ENCODE measurements around the gene SH3PXD2A. TPM values are rescaled to one million over a fixed set of nuclear protein-coding genes. Genes with fewer than 3 reads are reported as not detected.
A peak's percentile ranks its signal among the peaks of the same experiment; 100 is the strongest.

The SH3PXD2A gene
- total RNA-seq, 1 donor from 2014 or later = 8.2 TPM

- DNase-seq (ENCODE audit: low read depth) = no peak
These were observed 4.8 kb downstream of the SH3PXD2A start for GRCh38 chr10:103850572-103850895.

DNA sequence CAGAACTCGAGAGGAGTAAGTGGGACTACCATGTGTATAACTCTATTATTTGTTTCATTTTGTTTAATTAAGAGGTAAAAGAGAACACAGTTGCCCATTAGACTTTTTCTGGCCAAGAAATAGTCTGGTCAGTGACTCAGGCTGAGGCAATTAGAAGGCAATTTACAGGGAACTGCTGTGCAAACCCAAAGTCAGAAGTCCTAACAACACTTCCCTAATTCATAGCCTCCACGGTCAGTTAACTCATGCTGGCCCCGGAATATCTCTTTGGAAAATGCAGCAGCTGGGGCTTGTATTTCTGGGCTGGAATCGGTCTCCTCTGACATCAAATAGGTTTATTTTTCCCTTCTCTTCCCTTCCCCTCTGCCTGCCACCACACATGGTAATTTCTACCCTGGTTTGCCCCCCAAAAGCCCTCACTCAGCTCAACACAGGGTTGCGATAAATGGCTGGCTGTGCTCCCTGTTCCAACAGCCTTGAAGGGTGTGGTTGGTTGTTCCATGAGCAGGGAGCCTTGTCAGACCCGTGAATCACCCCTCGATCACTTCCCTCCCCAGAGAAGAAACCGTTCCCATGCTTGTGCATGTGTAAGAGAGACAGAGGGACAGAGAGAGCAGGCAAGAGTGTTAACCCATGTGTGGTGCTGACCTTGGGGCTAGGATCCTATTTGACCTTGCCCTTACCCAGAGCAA is 5.3 kb downstream of the SH3PXD2A start:
- peak; percentile 91 for DNase-seq (ENCODE audit: low read depth)

- no peak for DNase-seq (ENCODE audit: low read depth)
These were observed 6.0 kb downstream of the SH3PXD2A start for GRCh38 chr10:103849212-103849877.

DNA sequence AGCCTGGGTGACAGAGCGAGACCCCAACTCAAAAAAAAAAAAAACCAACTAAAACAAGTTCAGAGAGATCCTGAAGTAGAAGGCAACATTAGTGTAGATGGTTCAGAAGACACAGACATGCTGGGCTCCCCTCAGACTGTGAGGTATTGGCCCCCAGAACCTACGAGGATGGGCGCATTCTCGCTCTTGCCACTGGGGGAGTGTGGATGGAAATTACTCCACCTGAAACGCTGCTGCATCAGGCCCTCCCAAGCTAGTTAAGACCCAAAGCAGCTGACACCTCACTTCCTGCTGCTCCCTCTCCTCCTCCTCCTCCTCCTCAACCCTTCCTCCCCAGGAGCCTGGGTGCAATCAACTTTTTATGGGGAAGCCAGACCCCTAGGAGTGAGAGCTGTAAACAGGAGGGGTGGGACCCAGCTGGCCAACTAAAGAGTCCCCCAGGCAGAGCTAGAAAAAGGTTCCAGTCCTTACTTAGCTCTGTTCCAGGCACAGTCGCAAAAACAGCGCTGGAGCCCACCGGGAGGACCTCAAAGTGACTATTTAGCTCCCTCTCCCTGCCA is 7.4 kb downstream of the SH3PXD2A start:
- no peak for DNase-seq (ENCODE audit: low read depth)

DNA sequence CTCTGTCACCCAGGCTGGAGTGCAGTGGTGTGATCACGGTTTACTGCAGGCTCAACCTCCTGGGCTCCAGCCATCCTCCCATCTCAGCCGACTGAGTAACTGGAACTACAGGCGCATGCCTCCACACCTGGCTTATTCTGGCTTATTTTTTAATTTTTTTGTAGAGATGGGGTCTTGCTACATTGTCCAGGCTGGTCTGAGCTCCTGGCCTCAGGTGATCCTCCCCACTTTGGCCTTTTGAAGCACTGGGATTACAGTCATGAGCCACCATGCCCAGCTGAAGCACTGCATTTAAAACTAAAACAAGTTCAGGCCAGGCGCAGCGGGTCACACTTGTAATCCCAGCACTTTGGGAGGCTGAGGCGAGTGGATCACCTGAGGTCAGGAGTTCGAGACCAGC is 8.0 kb downstream of the SH3PXD2A start:
- DNase-seq (ENCODE audit: low read depth) = no peak

DNA sequence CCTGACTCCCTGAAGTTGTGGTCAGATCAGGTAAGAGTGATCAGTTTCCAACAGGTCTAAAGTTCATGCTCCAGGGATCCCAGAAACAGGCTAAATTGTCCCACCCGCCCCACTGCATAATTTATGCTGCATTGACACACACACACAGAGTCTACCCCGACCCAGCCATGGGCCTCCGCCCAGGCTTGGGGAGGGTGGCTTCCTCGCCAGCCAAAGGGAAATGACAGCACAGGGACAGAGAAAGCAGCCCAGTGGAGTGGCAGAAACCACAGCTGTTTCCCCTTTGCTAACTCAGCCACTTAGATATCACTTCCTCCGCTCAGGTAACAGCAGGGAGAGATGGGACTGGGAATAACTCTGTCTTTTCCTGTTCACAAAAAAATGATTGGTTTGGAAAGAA is 9.4 kb downstream of the SH3PXD2A start:
- DNase-seq (ENCODE audit: low read depth) = no peak

DNA sequence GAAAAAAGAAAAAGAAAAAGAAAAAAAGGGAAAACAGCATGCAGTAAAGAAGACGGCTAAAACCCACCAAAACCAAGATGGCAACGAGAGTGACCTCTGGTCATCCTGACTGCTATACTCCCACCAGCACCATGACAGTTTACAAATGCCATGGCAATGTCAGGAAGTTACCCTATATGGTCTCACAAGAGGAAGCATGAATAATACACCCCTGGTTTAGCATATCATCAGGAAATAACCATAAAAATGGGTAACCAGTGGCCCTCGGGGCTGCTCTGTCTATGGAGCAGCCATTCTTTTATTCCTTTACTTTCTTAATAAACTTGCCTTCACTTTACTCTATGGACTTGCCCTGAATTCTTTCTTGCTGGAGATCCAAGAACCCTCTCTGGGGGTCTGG is 10.0 kb downstream of the SH3PXD2A start:
- DNase-seq (ENCODE audit: low read depth) = peak; percentile 35

DNA sequence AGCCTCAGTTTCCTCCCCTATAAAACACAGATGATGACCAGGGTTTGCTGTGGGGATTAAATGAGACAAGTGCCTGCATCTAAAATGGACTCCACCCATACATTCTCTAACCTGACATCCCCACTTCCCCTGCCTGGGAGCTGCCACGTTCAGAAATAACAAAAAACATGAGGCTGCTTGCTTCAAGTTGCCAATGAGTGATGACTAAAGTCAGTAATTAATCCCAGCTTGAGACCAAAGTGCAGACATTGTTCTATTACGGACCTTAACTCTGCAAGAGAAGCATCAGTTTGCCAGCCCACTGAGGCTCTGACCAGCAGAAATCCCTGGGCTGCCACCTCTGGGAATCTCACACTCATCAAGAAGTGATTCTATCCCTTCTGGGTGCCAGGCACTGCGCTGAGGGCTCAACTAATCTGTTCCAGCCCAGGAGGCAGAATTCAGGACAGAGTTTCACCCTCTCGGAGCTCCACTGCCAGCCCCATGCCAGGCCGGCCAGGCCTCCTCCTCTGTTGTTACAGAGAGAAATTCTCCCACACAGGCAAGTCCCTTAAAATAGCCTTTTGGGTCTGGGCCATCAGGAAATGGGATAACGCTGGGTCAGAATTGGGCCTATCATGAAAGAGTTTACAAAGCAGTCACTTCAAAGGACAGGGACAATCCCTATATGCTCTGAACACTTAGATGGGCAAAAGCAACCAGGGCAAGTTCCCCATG is 11.4 kb downstream of the SH3PXD2A start:
- no peak for DNase-seq (ENCODE audit: low read depth)

GRCh38 chr10:103843045-103843444 is 12.3 kb downstream of the SH3PXD2A start:
- no peak for DNase-seq (ENCODE audit: low read depth)

- no peak for DNase-seq (ENCODE audit: low read depth)
These were observed 12.8 kb downstream of the SH3PXD2A start for GRCh38 chr10:103842605-103843004.

DNA sequence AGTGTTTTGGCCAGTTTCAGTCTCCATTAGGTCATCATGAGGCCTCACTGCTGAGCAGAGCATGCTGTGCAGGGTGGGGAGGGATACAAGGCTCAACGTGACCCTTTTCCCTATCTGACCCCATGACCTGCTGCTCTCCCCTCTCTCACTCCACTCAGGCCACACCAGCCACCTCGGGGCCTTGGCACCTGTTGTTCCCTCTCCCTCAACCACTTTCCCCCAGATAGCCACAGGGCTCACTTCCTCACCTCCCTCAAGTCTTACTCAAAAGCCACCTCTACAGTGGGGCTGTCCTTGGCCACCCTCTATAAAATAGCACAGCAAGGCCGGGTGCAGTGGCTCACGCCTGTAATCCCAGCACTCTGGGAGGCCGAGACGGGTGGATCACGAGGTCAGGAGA is 13.9 kb downstream of the SH3PXD2A start:
- no peak for DNase-seq (ENCODE audit: low read depth)

DNA sequence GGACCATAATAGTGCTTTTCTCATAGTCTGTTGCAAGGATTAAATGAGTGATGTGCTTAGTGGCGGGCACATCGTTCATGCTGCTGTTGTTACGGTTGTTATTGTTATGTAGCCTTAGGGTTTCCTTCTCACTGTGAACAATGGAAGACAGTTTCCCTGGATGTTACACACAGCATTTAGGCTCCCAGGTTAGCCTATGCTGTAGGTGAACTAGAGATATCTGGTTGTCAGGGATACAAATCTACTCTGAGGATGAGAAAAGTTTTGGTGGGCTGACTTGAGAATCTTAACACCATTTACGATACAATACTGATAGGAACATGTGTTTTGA is 14.7 kb downstream of the SH3PXD2A start:
- DNase-seq (ENCODE audit: low read depth) = no peak

DNA sequence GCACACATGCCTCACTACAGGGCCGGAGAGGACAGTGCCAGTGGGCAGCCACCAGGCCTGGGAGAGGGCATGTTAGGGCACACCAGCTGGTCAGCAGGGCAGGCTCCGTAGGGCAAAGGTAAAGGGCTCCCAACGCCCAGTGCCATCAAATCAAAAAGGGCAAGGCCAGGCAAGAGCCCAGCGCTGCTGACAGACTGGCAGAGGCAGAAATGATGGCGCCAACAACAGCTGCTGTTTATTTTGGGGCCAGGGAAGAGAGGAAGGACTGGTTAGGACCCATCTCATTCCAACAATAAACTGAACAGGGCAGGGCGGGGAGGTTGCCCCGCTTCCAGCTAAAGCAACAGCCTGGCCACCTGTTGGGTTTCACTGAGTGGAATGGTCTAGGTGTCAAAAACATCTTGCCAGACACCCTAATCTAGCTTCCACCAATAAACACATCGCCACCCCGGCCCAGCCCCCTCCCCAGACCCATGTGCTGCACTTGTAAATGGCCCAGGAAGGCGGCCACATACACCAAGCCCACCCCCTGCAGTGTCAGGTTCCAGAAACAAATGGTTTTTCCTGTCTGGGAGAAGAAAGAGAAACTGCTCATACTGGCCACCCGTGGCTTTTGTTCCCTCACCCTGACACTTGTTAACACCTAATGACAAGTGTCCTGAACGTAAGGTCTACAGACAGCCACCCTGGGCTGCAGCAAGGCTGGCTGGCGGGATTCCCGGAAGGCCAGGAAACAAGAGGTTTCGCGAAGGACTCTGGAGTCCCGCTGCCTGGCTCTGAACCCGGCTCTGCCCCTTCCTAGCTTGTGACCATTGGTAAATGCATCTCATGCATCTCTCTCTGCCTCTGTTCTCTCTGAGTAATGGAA is 15.3 kb downstream of the SH3PXD2A start:
- DNase-seq (ENCODE audit: low read depth) = no peak

- DNase-seq (ENCODE audit: low read depth) = no peak
These were observed 15.9 kb downstream of the SH3PXD2A start for GRCh38 chr10:103839519-103839871.

DNA sequence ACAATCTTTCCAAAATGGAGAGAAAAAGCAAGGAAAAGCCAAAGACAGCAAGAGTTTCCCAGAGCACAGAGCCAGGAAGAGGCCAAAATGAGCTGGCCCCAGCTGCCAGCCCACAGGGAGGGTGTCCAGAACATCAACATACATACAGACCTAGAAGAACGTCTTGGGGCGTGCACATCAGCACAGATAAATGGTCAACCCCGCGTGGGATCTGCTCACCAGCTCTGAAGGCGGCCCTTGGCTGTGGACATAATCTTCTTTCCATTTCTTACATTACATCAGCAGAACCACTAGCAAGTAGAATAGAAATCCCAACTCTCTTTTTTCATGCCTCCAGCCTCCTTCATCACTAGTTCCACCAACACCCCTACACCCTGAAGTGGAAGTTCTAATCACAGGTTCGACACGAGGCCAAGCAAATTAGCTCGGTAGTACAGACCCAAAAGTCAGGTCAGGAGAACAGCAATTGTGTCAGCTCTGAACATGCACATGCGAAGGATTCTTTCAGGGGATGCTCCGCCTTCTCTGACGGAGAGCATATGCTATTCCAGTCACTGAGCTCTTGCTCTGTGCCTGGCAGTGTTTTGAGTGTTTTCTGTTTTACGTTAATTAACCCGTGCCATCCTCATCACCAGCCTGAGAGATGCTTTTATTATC is 16.4 kb downstream of the SH3PXD2A start:
- DNase-seq (ENCODE audit: low read depth) = no peak

- DNase-seq (ENCODE audit: low read depth) = no peak
These were observed 17.3 kb downstream of the SH3PXD2A start for GRCh38 chr10:103838070-103838395.

DNA sequence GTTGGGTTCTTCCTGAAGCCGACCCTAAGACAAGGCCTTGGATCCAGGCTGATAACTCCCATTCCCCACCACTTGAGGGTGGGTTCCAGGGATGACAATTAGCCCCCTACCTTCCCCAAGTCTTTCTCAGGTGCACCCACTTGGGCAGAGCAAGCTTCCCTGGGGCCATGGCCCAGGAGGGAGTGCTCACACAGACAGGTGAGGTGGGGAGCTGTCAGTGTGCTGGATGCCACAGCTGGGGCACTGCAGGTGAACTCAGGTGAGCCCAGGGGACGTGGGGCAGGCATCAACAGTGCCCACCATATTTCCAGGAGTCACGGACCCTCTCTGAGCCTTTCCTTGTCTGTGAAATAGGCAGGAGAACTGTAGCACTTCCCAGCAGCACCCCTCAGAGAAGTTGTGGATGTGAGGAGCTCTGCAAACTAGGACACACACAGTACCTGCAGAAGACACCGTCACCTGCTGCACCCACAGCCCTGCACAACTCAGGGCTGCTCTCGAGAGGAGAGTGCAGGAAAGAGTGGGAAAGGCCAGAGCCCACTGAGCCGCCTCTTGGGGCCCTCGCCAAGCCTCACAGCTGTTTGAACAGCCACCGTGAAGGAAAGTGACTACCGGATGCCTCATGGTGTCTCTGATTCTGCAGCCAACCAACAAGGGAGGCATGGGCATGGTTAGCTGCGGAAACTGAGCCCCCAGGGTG is 17.9 kb downstream of the SH3PXD2A start:
- DNase-seq (ENCODE audit: low read depth) = no peak

DNA sequence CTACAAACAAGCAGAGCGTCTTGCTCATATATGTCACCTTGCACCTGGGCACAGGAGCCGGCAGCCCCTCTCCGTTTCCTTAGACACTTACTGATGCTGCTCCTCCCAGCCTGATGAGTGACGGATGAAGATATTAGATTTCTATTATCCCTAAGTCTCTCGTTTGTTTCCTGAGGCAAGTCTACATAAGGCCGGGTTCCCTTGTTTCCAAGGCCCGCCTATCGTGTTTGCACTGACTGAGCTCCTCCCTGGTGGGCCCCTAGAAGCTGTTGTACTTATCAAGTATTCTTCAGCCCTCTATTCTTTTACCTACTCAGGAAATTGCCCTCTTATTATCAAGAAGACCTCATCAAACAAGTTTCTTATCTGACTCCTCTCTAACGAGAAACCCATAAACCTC is 18.5 kb downstream of the SH3PXD2A start:
- DNase-seq (ENCODE audit: low read depth) = no peak

GRCh38 chr10:103836273-103836672 is 19.1 kb downstream of the SH3PXD2A start:
- no peak for DNase-seq (ENCODE audit: low read depth)

- DNase-seq (ENCODE audit: low read depth) = no peak
These were observed 20.0 kb downstream of the SH3PXD2A start for GRCh38 chr10:103835096-103836050.

Data from renal cortical epithelial cell (primary cell).